HG03469 (cell line): ENCODE measurements around the gene RNF182.
"Not testable (repeated sequence)": the region's sequence is repeated elsewhere in the genome, so short reads cannot be mapped to it uniquely, and the experiment has no call there.

Source experiments
- ATAC-seq: cut with Tn5 transposase; IDR thresholded peaks from one replicate; pipeline ENCODE4 v1.9.1; 2021; ENCODE audit warnings: mild to moderate bottlenecking, moderate library complexity, moderate number of reproducible peaks; ENCODE audit not compliant: unreplicated experiment

The RNF182 gene

GRCh38 chr6:13916230-13916944 lies 8.4 kb upstream of the RNF182 start:
- ATAC-seq, result no peak

DNA sequence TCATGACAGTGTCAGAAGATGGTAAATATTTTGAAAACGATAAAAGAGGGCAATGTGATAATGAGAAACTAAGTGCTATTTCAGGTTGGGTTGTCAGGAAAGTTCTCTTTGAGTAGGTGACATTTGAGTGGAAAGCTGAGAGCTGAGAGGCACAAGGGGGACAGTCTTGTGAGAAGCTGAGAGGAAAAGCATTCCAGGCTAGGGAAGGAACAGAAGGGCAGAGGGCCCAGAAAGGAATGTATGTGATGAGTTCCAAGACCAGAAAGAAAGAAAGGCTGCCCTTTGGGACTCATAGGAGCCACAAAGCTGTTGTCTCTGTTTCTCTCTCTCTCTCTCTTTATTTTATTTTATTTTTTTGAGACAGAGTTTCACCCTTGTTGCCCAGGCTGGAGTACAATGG lies 7.6 kb upstream of the RNF182 start:
- ATAC-seq, result no peak

GRCh38 chr6:13918686-13919250 lies 6.0 kb upstream of the RNF182 start:
- ATAC-seq, result no peak

GRCh38 chr6:13919861-13920260 lies 4.9 kb upstream of the RNF182 start:
- ATAC-seq, result no peak

- ATAC-seq, result no peak
Observed at GRCh38 chr6:13920552-13920951, 4.2 kb upstream of the RNF182 start.

DNA sequence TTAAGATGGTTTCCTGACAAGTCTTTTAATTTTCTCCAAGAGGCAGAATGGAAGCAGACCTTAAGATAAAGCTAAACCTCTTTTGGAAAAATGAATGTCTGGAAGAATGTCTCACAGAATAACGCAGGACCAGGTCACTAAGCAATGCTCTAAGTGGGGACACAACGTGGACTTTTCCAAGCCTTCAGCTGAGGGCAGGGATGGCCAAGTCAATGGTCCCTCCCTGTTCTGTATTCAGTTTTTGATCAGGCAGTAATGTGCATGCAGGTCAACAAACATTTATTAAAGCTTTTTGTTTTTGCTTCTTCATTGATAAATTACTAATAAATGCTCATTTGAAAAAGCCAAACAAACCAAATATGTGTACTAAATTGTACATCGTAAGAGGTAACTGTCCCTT lies 2.0 kb upstream of the RNF182 start:
- ATAC-seq, result no peak

DNA sequence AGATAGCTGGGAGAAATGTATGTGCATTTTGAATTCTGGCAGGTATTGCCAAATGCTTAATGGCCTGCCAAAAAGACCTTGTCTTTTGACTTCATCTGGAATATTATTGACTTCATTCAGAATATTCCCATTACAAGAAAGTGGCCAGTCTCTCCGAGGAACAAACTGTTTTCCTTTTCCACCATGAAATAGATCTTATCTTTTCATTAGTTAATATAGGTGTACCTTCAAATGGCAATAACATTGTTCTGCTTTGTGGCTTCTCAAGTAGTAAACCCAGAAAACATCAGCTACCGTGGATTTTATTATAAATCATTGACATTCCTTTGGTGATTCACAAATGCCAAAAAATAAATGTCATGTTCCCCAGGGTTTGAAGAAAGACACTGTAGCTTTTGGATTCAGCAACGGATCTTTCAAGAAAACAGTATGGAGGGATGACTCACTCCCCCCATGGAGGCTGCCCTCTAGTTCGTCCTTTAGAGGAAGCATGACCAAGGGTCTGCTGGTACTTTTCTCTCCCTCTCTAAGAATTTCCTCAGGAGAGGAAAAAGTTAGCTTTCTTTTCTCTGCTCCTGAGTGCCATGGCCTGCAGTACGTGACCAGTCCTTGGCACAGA lies 1.1 kb upstream of the RNF182 start:
- no peak for ATAC-seq

- no peak for ATAC-seq
Observed at GRCh38 chr6:13924146-13924948, 405 bp upstream of the RNF182 start.

DNA sequence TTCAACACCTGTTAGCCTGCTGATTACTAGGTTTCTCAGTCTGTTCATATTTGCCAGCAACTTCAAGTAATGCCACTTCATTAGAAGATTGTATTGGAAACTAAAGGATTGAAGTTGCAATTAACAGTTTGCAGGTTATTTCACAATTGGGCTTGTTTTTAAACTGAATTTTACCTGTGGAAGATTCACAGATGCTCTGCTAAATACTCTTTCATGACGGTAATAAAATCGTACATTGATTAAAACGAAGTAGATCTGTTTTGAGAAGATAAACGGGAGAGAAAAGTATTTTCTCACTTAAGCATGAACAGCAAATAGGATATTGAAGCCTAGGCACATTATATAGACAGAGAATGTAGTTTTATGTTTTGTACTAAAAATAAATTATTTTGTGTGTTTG lies 1.6 kb downstream of the RNF182 start:
- ATAC-seq, result no peak

GRCh38 chr6:13927203-13927602 lies 2.5 kb downstream of the RNF182 start:
- no peak for ATAC-seq

- no peak for ATAC-seq
Observed at GRCh38 chr6:13929196-13929595, 4.4 kb downstream of the RNF182 start.

- no peak for ATAC-seq
Observed at GRCh38 chr6:13931797-13932402, 7.1 kb downstream of the RNF182 start.

DNA sequence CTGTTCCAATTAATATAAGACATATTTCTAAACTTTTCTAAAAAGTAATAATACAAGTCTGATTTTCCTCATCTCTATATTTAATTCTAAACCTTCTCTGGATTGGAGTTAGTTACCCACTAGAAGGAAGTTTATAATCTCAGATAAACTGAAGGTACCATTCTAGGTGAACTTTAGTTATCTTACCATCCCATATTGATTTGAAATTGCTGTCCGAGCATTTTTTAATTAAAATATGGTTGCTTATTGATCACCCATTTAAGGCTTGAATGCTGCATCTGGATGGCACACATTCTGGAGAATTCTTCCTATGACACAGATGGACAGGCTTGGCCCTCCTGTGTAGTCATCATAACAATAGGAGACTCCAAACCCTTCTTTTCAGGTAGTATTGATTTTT lies 8.0 kb downstream of the RNF182 start:
- ATAC-seq, result no peak

GRCh38 chr6:13934721-13935120 lies 10.0 kb downstream of the RNF182 start:
- no peak for ATAC-seq

DNA sequence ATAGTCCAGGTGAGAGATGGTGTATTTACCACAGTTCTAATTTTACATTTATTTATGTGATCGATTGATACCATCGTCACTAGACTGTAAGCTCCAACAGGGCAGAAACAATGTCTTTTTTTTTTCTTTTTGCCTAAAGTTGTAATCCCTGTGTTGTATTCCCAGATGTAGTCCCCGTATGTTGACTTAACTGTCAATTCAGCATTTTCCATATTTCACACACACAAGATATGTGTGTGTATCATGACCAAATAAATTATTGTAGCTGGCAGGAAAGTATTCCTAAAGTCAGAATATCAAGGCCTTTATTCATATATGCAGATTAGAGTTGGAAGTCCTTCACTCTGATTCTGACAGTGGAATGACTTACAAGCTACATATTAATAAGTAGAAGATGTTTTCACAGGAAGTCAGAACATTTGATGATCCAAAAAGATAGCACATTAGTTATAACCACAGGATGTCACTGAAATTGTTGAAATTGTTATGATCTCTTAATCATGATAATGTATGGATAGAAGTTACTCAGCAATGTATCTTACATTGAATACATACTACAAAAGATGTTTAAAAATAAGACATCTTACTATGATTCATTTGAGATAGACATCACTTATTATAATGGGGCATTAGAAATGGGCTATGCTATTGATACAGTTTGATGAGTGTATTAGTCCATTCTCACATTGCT lies 10.6 kb downstream of the RNF182 start:
- ATAC-seq, result no peak

DNA sequence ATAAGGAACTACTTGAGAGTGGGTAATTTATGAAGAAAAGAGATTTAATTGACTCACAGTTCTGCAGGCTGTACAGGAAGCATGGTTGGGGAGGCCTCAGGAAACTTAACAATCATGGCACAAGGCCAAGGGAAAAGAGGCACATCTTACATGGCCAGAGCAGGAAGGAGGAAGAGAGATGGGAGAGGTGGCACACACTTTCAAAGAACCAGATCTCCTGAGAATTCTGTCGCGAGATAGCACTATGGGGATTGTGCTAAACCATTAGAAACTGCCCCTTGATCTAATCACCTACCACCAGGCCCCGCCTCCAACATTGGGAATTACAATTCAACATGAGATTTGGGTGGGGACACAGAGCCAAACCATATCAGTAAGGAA lies 11.1 kb downstream of the RNF182 start:
- not testable (repeated sequence) for ATAC-seq

- ATAC-seq, result no peak
Observed at GRCh38 chr6:13941902-13942301, 17.1 kb downstream of the RNF182 start.

GRCh38 chr6:13943943-13944342 lies 19.2 kb downstream of the RNF182 start:
- ATAC-seq, result no peak

GRCh38 chr6:13946506-13946905 lies 21.8 kb downstream of the RNF182 start:
- no peak for ATAC-seq

- no peak for ATAC-seq
Observed at GRCh38 chr6:13947611-13948178, 22.9 kb downstream of the RNF182 start.
